SK-N-SH treated with all-trans-retinoic acid at 6 μM for 48 hours (cell line): ENCODE data around the gene AHCTF1.
"Not testable (repeated sequence)": the region's sequence is repeated elsewhere in the genome, so short reads cannot be mapped to it uniquely, and the experiment has no call there.

Experiments used
- ARNTL ChIP-seq: fragments of 450-650 bp; formaldehyde crosslinking; IDR thresholded peaks from 2 replicates; pipeline ENCODE4 v1.5.0; 2020; ENCODE audit warnings: low read depth, mild to moderate bottlenecking, moderate library complexity, borderline replicate concordance
- ISL1 ChIP-seq: fragments of 250-450 bp; sonication (Bioruptor Pico); IDR thresholded peaks from 2 replicates; pipeline ENCODE4 v2.1.2; 2022; ENCODE audit warnings: mild to moderate bottlenecking, moderate library complexity
- OSR1 ChIP-seq: fragments of 250-450 bp; sonication (Bioruptor Pico); IDR thresholded peaks from 2 replicates; pipeline ENCODE4 v1.8.0; 2022; ENCODE audit warnings: moderate library complexity, mild to moderate bottlenecking, inconsistent platforms
- RARB ChIP-seq: fragments of 250-450 bp; sonication (Bioruptor Pico); IDR thresholded peaks from 2 replicates; pipeline ENCODE4 v1.8.0; 2021; ENCODE audit warnings: mild to moderate bottlenecking, moderate library complexity
- SNAI2 ChIP-seq: fragments of 250-450 bp; sonication (Bioruptor Pico); IDR thresholded peaks from 2 replicates; pipeline ENCODE4 v1.5.0; 2020; ENCODE audit warnings: mild to moderate bottlenecking, moderate library complexity
- TCF4 ChIP-seq: fragments of 250-450 bp; sonication (Bioruptor Pico); IDR thresholded peaks from 2 replicates; pipeline ENCODE4 v1.8.0; 2021; ENCODE audit warnings: mild to moderate bottlenecking, moderate library complexity, borderline replicate concordance
- ZC3H10 ChIP-seq: fragments of 250-450 bp; sonication (Bioruptor Pico); IDR thresholded peaks from 2 replicates; pipeline ENCODE4 v1.5.1; 2021; ENCODE audit warnings: mild to moderate bottlenecking, moderate library complexity
- ZFP3 ChIP-seq: fragments of 250-450 bp; sonication (Bioruptor Pico); IDR thresholded peaks from 2 replicates; pipeline ENCODE4 v1.5.0; 2020; ENCODE audit warnings: mild to moderate bottlenecking, moderate library complexity
- ZFP30 ChIP-seq: fragments of 450-650 bp; formaldehyde crosslinking; IDR thresholded peaks from 2 replicates; pipeline ENCODE4 v1.5.0; 2022; ENCODE audit warnings: mild to moderate bottlenecking, moderate library complexity
- ZNF70 ChIP-seq: fragments of 450-650 bp; formaldehyde crosslinking; IDR thresholded peaks from 2 replicates; pipeline ENCODE4 v1.5.0; 2020; ENCODE audit warnings: mild to moderate bottlenecking, moderate library complexity
- ZNF8 ChIP-seq: fragments of 450-650 bp; formaldehyde crosslinking; IDR thresholded peaks from 2 replicates; pipeline ENCODE4 v1.5.0; 2020; ENCODE audit warnings: mild to moderate bottlenecking, moderate library complexity
- TF ChIP-seq, protein P1 (sequence below): fragments of 250-450 bp; sonication (Bioruptor Pico); IDR thresholded peaks from 2 replicates; pipeline ENCODE4 v1.8.0; 2020; ENCODE audit warnings: mild to moderate bottlenecking, moderate library complexity, borderline replicate concordance
- TF ChIP-seq, protein P2 (sequence below): fragments of 250-450 bp; sonication (Bioruptor Pico); IDR thresholded peaks from 2 replicates; pipeline ENCODE4 v1.5.0; 2020; ENCODE audit warnings: mild to moderate bottlenecking, moderate library complexity
- TF ChIP-seq, protein P3 (sequence below): fragments of 250-450 bp; sonication (Bioruptor Pico); IDR thresholded peaks from 2 replicates; pipeline ENCODE4 v1.5.1; 2020; ENCODE audit warnings: low read depth, mild to moderate bottlenecking, moderate library complexity

DNA sequence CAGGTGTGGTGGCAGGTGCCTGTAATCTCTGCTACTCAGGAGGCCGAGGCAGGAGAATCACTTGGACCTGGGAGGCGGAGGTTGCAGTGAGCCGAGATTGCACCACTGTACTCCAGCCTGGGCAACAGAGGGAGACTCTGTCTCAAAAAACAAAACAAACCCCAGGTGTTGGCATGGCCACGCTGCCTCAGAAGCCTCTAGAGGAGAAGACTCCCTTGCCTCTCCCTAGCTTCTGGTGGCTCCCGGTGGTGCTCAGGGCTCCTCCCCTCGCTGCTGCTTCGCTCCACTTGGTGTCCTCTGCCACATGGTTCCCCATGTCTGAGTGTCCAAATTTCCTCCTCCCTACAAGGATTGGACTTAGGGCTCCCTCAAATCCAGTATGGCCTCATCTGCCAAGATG is 109.6 kb downstream of the AHCTF1 start:
- not testable (repeated sequence) for TF ChIP-seq OSR1; ZFP30 (CRISPR knock-in tag); ZFP3; ARNTL (CRISPR knock-in tag); SNAI2; RARB (CRISPR knock-in tag); ZNF70; ZNF8 (CRISPR knock-in tag); ZC3H10 (CRISPR knock-in tag); TCF4; ISL1 (CRISPR knock-in tag)
- TF ChIP-seq, protein P1, sequence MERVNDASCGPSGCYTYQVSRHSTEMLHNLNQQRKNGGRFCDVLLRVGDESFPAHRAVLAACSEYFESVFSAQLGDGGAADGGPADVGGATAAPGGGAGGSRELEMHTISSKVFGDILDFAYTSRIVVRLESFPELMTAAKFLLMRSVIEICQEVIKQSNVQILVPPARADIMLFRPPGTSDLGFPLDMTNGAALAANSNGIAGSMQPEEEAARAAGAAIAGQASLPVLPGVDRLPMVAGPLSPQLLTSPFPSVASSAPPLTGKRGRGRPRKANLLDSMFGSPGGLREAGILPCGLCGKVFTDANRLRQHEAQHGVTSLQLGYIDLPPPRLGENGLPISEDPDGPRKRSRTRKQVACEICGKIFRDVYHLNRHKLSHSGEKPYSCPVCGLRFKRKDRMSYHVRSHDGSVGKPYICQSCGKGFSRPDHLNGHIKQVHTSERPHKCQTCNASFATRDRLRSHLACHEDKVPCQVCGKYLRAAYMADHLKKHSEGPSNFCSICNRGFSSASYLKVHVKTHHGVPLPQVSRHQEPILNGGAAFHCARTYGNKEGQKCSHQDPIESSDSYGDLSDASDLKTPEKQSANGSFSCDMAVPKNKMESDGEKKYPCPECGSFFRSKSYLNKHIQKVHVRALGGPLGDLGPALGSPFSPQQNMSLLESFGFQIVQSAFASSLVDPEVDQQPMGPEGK (CRISPR knock-in tag): not testable (repeated sequence)
- TF ChIP-seq, protein P2, sequence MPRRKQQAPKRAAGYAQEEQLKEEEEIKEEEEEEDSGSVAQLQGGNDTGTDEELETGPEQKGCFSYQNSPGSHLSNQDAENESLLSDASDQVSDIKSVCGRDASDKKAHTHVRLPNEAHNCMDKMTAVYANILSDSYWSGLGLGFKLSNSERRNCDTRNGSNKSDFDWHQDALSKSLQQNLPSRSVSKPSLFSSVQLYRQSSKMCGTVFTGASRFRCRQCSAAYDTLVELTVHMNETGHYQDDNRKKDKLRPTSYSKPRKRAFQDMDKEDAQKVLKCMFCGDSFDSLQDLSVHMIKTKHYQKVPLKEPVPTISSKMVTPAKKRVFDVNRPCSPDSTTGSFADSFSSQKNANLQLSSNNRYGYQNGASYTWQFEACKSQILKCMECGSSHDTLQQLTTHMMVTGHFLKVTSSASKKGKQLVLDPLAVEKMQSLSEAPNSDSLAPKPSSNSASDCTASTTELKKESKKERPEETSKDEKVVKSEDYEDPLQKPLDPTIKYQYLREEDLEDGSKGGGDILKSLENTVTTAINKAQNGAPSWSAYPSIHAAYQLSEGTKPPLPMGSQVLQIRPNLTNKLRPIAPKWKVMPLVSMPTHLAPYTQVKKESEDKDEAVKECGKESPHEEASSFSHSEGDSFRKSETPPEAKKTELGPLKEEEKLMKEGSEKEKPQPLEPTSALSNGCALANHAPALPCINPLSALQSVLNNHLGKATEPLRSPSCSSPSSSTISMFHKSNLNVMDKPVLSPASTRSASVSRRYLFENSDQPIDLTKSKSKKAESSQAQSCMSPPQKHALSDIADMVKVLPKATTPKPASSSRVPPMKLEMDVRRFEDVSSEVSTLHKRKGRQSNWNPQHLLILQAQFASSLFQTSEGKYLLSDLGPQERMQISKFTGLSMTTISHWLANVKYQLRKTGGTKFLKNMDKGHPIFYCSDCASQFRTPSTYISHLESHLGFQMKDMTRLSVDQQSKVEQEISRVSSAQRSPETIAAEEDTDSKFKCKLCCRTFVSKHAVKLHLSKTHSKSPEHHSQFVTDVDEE (CRISPR knock-in tag): not testable (repeated sequence)
- TF ChIP-seq, protein P3, sequence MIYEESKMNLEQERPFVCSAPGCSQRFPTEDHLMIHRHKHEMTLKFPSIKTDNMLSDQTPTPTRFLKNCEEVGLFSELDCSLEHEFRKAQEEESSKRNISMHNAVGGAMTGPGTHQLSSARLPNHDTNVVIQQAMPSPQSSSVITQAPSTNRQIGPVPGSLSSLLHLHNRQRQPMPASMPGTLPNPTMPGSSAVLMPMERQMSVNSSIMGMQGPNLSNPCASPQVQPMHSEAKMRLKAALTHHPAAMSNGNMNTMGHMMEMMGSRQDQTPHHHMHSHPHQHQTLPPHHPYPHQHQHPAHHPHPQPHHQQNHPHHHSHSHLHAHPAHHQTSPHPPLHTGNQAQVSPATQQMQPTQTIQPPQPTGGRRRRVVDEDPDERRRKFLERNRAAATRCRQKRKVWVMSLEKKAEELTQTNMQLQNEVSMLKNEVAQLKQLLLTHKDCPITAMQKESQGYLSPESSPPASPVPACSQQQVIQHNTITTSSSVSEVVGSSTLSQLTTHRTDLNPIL (CRISPR knock-in tag): not testable (repeated sequence)
